Endothelial cell of umbilical vein (primary cell): Measurements from ENCODE around the gene ARF1. TPM values are rescaled to one million over a fixed set of nuclear protein-coding genes. Genes with fewer than 3 reads are reported as not detected.

Experiments used
- BruUV-seq: library from RNA; stranded (reverse); fragments of 400-500 nt; replicated peaks from 2 replicates; lab custom pipeline; 2021; lab: Mats Ljungman, UMichigan
- CTCF ChIA-PET: fragments of 300-600, 350-600 bp; sonication (Branson Sonifier 250); formaldehyde crosslinking; loops from one replicate; lab custom pipeline; 2021; ENCODE audit warnings: antibody characterized with exemption, inconsistent platforms; lab: Charles Lee
- POLR2A ChIA-PET: fragments of 300-600, 350-600 bp; sonication (Branson Sonifier 250); formaldehyde crosslinking; loops from one replicate; lab custom pipeline; 2021; ENCODE audit warnings: antibody characterized with exemption, inconsistent platforms; lab: Charles Lee
- DNase-seq: peaks from one replicate; pipeline ENCODE4 v3.0.0-alpha.2; 2011; ENCODE audit warnings: low read depth, low spot score
- FAIRE-seq: peaks from 2 replicates; lab custom pipeline; 2011; peaks lifted over from hg19 to GRCh38; lab: Jason Lieb, UNC
- H2AFZ ChIP-seq: 2 replicates; pipeline ENCODE4 v1.6.0; 2012; ENCODE audit warnings: low read depth, low read length, control low read depth, inconsistent platforms
- H3K27ac ChIP-seq: 2 replicates; pipeline ENCODE4 v1.5.1; 2011; ENCODE audit warnings: low read depth, mild to moderate bottlenecking, control low read depth, low read length, moderate library complexity; ENCODE audit not compliant: insufficient read depth
- H3K27me3 ChIP-seq, 2 experiments: 2 replicates each; pipeline versions ENCODE4 v1.6.0 to v1.6.1; 2011; ENCODE audit warnings: low read length in 2 of 2, mixed read lengths in 1 of 2; ENCODE audit not compliant: control insufficient read depth in 2 of 2, insufficient read depth in 2 of 2
- H3K36me3 ChIP-seq, 2 experiments: 2 replicates in 1 of 2; 3 replicates in 1 of 2; pipeline ENCODE4 v1.5.1; 2011; ENCODE audit warnings: low read length in 2 of 2, mild to moderate bottlenecking in 1 of 2, moderate library complexity in 1 of 2; ENCODE audit not compliant: control insufficient read depth in 2 of 2, insufficient read depth in 2 of 2; ENCODE audit errors: extremely low read depth in 1 of 2
- H3K4me1 ChIP-seq: 3 replicates; pipeline ENCODE4 v1.5.1; 2011; ENCODE audit warnings: mild to moderate bottlenecking, low read length; ENCODE audit not compliant: control insufficient read depth, insufficient read depth; ENCODE audit errors: extremely low read depth
- H3K4me2 ChIP-seq: 2 replicates; pipeline ENCODE4 v1.6.1; 2011; ENCODE audit warnings: low read length, control low read depth, mixed read lengths; ENCODE audit not compliant: insufficient read depth
- H3K4me3 ChIP-seq, 3 experiments: fragments of 200-600 bp in 1 of 3; sonication (generic), shearing (Covaris generic) in 1 of 3; replicated peaks in 1 of 3; 2 replicates each; pipeline ENCODE4 v1.5.1; 2011 to 2016; ENCODE audit warnings: control low read depth in 3 of 3, low read length in 3 of 3, mild to moderate bottlenecking in 2 of 3, inconsistent platforms in 1 of 3, low read depth in 1 of 3, moderate library complexity in 1 of 3; ENCODE audit not compliant: insufficient read depth in 1 of 3
- H3K79me2 ChIP-seq: 2 replicates; pipeline ENCODE4 v1.6.0; 2012; ENCODE audit warnings: low read length, inconsistent platforms; ENCODE audit not compliant: control insufficient read depth, insufficient read depth
- H3K9ac ChIP-seq: replicated peaks from 2 replicates; pipeline ENCODE3; 2011; ENCODE audit warnings: low read length, control low read depth; ENCODE audit not compliant: insufficient read depth; ENCODE audit errors: extremely low read depth
- H3K9me1 ChIP-seq: replicated peaks from 3 replicates; pipeline ENCODE4 v1.6.0; 2011; ENCODE audit warnings: mild to moderate bottlenecking, low read length; ENCODE audit not compliant: control insufficient read depth, insufficient read depth; ENCODE audit errors: extremely low read depth
- H3K9me3 ChIP-seq: replicated peaks from 2 replicates; pipeline ENCODE4 v1.5.1; 2012; ENCODE audit warnings: low read length, inconsistent platforms; ENCODE audit not compliant: control insufficient read depth, insufficient read depth
- H4K20me1 ChIP-seq: replicated peaks from 2 replicates; pipeline ENCODE3; 2011; ENCODE audit warnings: mild to moderate bottlenecking, low read length; ENCODE audit not compliant: control insufficient read depth, insufficient read depth; ENCODE audit errors: extremely low read depth
- CTCF ChIP-seq, 2 donors: IDR thresholded peaks; 1 replicate in 1 of 2; 2 replicates in 1 of 2; pipeline ENCODE4 v1.5.1; 2011; ENCODE audit warnings: low read length in 2 of 2, mild to moderate bottlenecking in 2 of 2, moderate library complexity in 2 of 2, control low read depth in 1 of 2, inconsistent platforms in 1 of 2, low read depth in 1 of 2; ENCODE audit not compliant: insufficient read depth in 1 of 2; ENCODE audit errors: extremely low read depth in 1 of 2
- EZH2 ChIP-seq: IDR thresholded peaks from 2 replicates; pipeline ENCODE4 v1.6.1; 2012; ENCODE audit warnings: borderline replicate concordance, low read depth, mild to moderate bottlenecking, moderate library complexity, low read length, inconsistent platforms; ENCODE audit not compliant: severe bottlenecking
- FOS ChIP-seq: IDR thresholded peaks from 2 replicates; pipeline ENCODE4 v1.6.1; 2011; ENCODE audit warnings: mild to moderate bottlenecking, low read length, moderate library complexity, borderline replicate concordance; ENCODE audit not compliant: insufficient read depth
- GATA2 ChIP-seq: IDR thresholded peaks from 2 replicates; pipeline ENCODE4 v1.7.0; 2011; ENCODE audit warnings: low read depth, mild to moderate bottlenecking, moderate library complexity, mixed read lengths, low read length; ENCODE audit not compliant: insufficient read length, insufficient read depth
- JUN ChIP-seq: IDR thresholded peaks from 2 replicates; pipeline ENCODE4 v1.6.1; 2011; ENCODE audit warnings: borderline replicate concordance, low read depth; ENCODE audit not compliant: insufficient read length, insufficient read depth
- MAX ChIP-seq: IDR thresholded peaks from 2 replicates; pipeline ENCODE4 v1.6.1; 2011; ENCODE audit not compliant: insufficient read depth, insufficient read length
- MYC ChIP-seq: IDR thresholded peaks from one replicate; pipeline ENCODE4 v1.6.1; 2011; ENCODE audit warnings: mild to moderate bottlenecking, low read depth, low read length
- POLR2A ChIP-seq: IDR thresholded peaks from 2 replicates; pipeline ENCODE4 v1.6.1; 2012; ENCODE audit warnings: low read depth, mild to moderate bottlenecking, control low read depth, low read length
- POLR2AphosphoS5 ChIP-seq: IDR thresholded peaks from 2 replicates; pipeline ENCODE4 v1.6.1; 2012; ENCODE audit warnings: low read depth, mild to moderate bottlenecking, control low read depth, low read length, moderate library complexity; ENCODE audit not compliant: insufficient read depth
- dilution Hi-C: fragments of 300-500 bp; cut with MboI; formaldehyde crosslinking; loops from one replicate; pipeline ENCODE4 v1.15.0; 2019; ENCODE audit warnings: low sequenced_read_pairs; ENCODE audit not compliant: extremely low pct_ligation_motif_present
- intact Hi-C: fragments of 100-400 bp; cut with micrococcal nuclease; formaldehyde crosslinking; loops from one replicate; pipeline ENCODE4 v1.10.0; 2022
- polyA plus RNA-seq, 4 experiments: library from polyadenylated mRNA; depleted of rRNA in 3 of 4; stranded (reverse) in 3 of 4; unstranded in 1 of 4; fragments of >200 nt; gene quantifications; 2 replicates each; pipeline versions ENCODE4 v1.2.1 to v1.2.3, GENCODE V29; 2011 to 2012; ENCODE audit warnings: missing spikeins in 1 of 4
- total RNA-seq: library from RNA; stranded (reverse); gene quantifications from 2 replicates; pipeline ENCODE4 v1.2.3, GENCODE V29; 2021

Gene ARF1
- total and polyA plus RNA-seq, 2 donors (not counting 3 experiments of a cell fraction or from before 2014, with no cell fraction given): 499 to 844 TPM

GRCh38 chr1:228114827-228115226, 32.3 kb downstream of the ARF1 start:
- intact Hi-C loops: no loop called here
- CTCF ChIA-PET: no interaction called here
- dilution Hi-C loops: no loop called here
- H3K4me1 ChIP-seq: peaks cover 6% of the 10 kb centered on the region
- no peaks in the 10 kb centered on the region for H3K9me1 ChIP-seq
- no TSS peak for BruUV-seq
- POLR2A ChIA-PET: no interaction called here
- H4K20me1 ChIP-seq: no peaks in the 10 kb centered on the region
- DNase-seq (no peak), FAIRE-seq (no peak)
- TF ChIP-seq CTCF (IDR thresholded peaks at IDR 0.05; ENCODE audit: extremely low read depth in 1 of 2, insufficient read depth in 1 of 2, low read depth in 1 of 2, low read length in 2 of 2) (no peak), MAX (no peak), JUN (no peak), FOS (no peak), POLR2A (no peak), MYC (no peak), POLR2AphosphoS5 (no peak), GATA2 (no peak), EZH2 (no peak)
- H2AFZ ChIP-seq: no peak overlapping the region
- no peak overlapping the region for H3K4me2 ChIP-seq
- no peaks in the 10 kb centered on the region for H3K79me2 ChIP-seq
- no peak overlapping the region for H3K9ac ChIP-seq
- H3K9me3 ChIP-seq: no peaks in the 10 kb centered on the region
- H3K36me3 ChIP-seq: no peaks in the 10 kb centered on the region
- H3K4me3 ChIP-seq: no peak overlapping the region
- H3K27me3 ChIP-seq: no peaks in the 10 kb centered on the region
- no peak overlapping the region for H3K27ac ChIP-seq
